PC-9 (cell line): ENCODE data around the gene SULT2A1. TPM values are rescaled to one million over a fixed set of nuclear protein-coding genes. Genes with fewer than 3 reads are reported as not detected.
"Not testable (repeated sequence)": the region's sequence is repeated elsewhere in the genome, so short reads cannot be mapped to it uniquely, and the experiment has no call there.

Source experiments
- BruUV-seq: library from RNA; stranded (reverse); fragments of 400-500 nt; replicated peaks from 2 replicates; lab custom pipeline; 2021; lab: Mats Ljungman, UMichigan
- CTCF ChIA-PET: fragments of 300-600 bp; sonication (Branson Sonifier 250); formaldehyde crosslinking; loops from one replicate; lab custom pipeline; 2022; ENCODE audit warnings: antibody characterized with exemption; lab: Charles Lee
- POLR2A ChIA-PET: fragments of 300-600 bp; sonication (Branson Sonifier 250); formaldehyde crosslinking; loops from one replicate; lab custom pipeline; 2022; ENCODE audit warnings: antibody characterized with exemption; ENCODE audit not compliant: unreplicated experiment; lab: Charles Lee
- DNase-seq, 2 experiments: peaks; one replicate each; pipeline versions ENCODE4 v3.0.0 to v3.0.0-alpha.2; 2015 to 2022; ENCODE audit warnings: mixed read lengths in 1 of 2
- H2AFZ ChIP-seq: fragments of 200-600 bp; sonication (generic); 2 replicates; pipeline ENCODE4 v1.8.1; 2017; ENCODE audit warnings: antibody characterized with exemption
- H3F3A ChIP-seq: fragments of 200-600 bp; sonication (generic); 2 replicates; pipeline ENCODE4 v1.8.1; 2017; ENCODE audit warnings: antibody characterized with exemption, mild to moderate bottlenecking, low read depth; ENCODE audit not compliant: insufficient read depth
- H3K27ac ChIP-seq: fragments of 200-600 bp; sonication (generic); 2 replicates; pipeline ENCODE4 v1.6.1; 2016; ENCODE audit warnings: mixed run types
- H3K27me3 ChIP-seq: fragments of 200-600 bp; sonication (generic); 2 replicates; pipeline ENCODE4 v1.6.1; 2016; ENCODE audit warnings: low read depth, mixed run types; ENCODE audit not compliant: insufficient read depth
- H3K36me3 ChIP-seq: fragments of 200-600 bp; sonication (generic); 2 replicates; pipeline ENCODE4 v1.6.1; 2016; ENCODE audit warnings: low read depth, mixed run types
- H3K4me1 ChIP-seq: fragments of 200-600 bp; sonication (generic); replicated peaks from 2 replicates; pipeline ENCODE4 v1.6.1; 2016; ENCODE audit warnings: mixed run types; ENCODE audit not compliant: insufficient read depth
- H3K4me2 ChIP-seq: fragments of 200-600 bp; sonication (generic); 2 replicates; pipeline ENCODE4 v1.6.1; 2017; ENCODE audit warnings: mixed run types
- H3K4me3 ChIP-seq: fragments of 200-600 bp; sonication (generic); 2 replicates; pipeline ENCODE4 v1.6.1; 2016; ENCODE audit warnings: mixed run types
- H3K79me2 ChIP-seq: fragments of 200-600 bp; sonication (generic); 2 replicates; pipeline ENCODE4 v1.6.1; 2017; ENCODE audit warnings: low read depth, mixed run types
- H3K9me2 ChIP-seq: fragments of 200-600 bp; sonication (generic); 2 replicates; pipeline ENCODE4 v1.8.1; 2017; ENCODE audit warnings: mild to moderate bottlenecking; ENCODE audit not compliant: insufficient read depth
- H3K9me3 ChIP-seq: fragments of 200-600 bp; sonication (generic); 2 replicates; pipeline ENCODE4 v1.8.1; 2016; ENCODE audit warnings: low read depth; ENCODE audit not compliant: insufficient read depth
- H4K20me1 ChIP-seq: fragments of 200-600 bp; sonication (generic); 2 replicates; pipeline ENCODE4 v1.8.1; 2017; ENCODE audit not compliant: insufficient read depth
- EZH2 ChIP-seq: fragments of 200-600 bp; sonication (generic); IDR thresholded peaks from 2 replicates; pipeline ENCODE4 v1.8.0; 2017; ENCODE audit warnings: antibody characterized with exemption, low read depth
- intact Hi-C: fragments of 100-400 bp; cut with micrococcal nuclease; formaldehyde crosslinking; loops from one replicate; pipeline ENCODE4 v1.10.0; 2022; ENCODE audit not compliant: unreplicated experiment
- total RNA-seq: library from RNA; stranded (reverse); gene quantifications from 2 replicates; pipeline ENCODE4 v1.2.3, GENCODE V29; 2021
- TF ChIP-seq, protein P1 (sequence below): fragments of 200-600 bp; sonication (generic); conservative IDR thresholded peaks from 2 replicates; pipeline ENCODE4 v1.6.1; 2017; ENCODE audit warnings: mixed run types, antibody characterized with exemption, mild to moderate bottlenecking, moderate library complexity

SULT2A1 gene
- total RNA-seq, 1 experiment from 2014 or later, result not detected

DNA sequence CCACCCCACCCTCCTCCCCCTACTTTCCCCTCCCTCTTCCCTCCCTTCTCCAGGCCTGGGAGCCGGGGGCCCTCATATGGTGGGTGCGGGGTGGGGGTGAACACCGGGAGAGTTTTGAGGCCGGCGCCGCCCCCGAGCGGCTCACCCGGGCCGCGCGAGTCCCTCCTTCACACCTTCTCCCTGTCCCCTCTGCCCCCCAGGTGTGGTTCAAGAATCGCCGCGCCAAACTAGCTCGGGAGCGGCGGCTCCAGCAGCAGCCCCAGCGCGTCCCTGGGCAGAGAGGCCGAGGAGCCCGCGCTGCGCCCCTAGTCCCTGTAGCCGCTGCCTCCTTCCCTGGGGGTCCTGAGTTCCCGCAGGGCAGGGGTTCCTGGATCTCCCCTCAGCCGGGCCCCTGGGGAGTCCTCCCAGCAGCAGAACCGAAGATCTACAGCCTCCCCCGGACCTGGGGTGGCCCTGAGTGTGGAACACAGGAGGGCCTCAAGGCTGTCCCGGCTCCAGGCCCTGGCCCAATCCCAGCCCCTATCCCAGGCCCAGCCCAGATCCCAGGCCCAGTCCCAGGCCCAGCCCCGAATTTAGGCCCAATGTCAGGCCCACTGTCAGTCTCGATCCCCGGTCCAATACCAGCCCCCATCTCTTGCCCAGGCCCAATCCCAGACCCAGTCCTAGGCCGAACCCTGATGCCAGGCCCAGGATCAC lies 25.4 kb downstream of the SULT2A1 start:
- Histone ChIP-seq H2AFZ (no peak overlapping the region), H3K79me2 (no peaks in the 10 kb centered on the region), H3K4me1 (0 out of 2 replicates have a peak, but pooled peaks cover 8% of the 10 kb centered on the region), H3K36me3 (no peaks in the 10 kb centered on the region), H3K27me3 (peaks cover 29% of the 10 kb centered on the region), H3K9me2 (no peaks in the 10 kb centered on the region), H3K27ac (no peak overlapping the region), H3F3A (0 out of 2 replicates have a peak, but pooled peaks cover 4% of the 10 kb centered on the region), H3K4me3 (no peak overlapping the region), H3K4me2 (no peak overlapping the region), H3K9me3 (no peaks in the 10 kb centered on the region), H4K20me1 (no peaks in the 10 kb centered on the region)
- intact Hi-C loops, result loop anchor here (10.0 kb wide), 1 partner anchor 66 kb away; no protein-coding TSS in a partner anchor
- no TSS peak for BruUV-seq
- TF ChIP-seq, protein P1, sequence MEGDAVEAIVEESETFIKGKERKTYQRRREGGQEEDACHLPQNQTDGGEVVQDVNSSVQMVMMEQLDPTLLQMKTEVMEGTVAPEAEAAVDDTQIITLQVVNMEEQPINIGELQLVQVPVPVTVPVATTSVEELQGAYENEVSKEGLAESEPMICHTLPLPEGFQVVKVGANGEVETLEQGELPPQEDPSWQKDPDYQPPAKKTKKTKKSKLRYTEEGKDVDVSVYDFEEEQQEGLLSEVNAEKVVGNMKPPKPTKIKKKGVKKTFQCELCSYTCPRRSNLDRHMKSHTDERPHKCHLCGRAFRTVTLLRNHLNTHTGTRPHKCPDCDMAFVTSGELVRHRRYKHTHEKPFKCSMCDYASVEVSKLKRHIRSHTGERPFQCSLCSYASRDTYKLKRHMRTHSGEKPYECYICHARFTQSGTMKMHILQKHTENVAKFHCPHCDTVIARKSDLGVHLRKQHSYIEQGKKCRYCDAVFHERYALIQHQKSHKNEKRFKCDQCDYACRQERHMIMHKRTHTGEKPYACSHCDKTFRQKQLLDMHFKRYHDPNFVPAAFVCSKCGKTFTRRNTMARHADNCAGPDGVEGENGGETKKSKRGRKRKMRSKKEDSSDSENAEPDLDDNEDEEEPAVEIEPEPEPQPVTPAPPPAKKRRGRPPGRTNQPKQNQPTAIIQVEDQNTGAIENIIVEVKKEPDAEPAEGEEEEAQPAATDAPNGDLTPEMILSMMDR, result no peak
- no peak for TF ChIP-seq EZH2
- CTCF ChIA-PET, result no interaction called here
- no peak for DNase-seq
- POLR2A ChIA-PET, result no interaction called here

DNA sequence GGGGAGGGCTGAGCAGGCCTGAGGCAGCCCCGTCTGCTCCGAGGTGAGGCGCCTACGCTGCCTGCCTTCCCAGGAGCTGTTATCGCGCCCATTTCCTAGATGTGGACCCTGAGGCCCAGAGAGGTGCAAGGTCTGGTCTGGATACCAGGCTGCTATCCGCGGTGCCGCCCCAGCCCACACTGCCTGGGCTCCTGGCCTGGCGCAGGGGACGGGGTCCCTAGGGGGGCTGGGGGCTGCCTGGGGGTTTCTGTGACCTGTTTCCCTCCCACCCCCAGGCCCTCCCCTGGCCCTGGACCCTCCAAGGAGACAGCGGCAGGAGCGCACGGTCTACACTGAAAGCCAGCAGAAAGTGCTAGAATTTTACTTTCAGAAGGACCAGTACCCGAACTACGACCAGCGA lies 26.3 kb downstream of the SULT2A1 start:
- intact Hi-C loops, result loop anchor here (10.0 kb wide), 1 partner anchor 65 kb away; no protein-coding TSS in a partner anchor
- POLR2A ChIA-PET, result not testable (repeated sequence)

DNA sequence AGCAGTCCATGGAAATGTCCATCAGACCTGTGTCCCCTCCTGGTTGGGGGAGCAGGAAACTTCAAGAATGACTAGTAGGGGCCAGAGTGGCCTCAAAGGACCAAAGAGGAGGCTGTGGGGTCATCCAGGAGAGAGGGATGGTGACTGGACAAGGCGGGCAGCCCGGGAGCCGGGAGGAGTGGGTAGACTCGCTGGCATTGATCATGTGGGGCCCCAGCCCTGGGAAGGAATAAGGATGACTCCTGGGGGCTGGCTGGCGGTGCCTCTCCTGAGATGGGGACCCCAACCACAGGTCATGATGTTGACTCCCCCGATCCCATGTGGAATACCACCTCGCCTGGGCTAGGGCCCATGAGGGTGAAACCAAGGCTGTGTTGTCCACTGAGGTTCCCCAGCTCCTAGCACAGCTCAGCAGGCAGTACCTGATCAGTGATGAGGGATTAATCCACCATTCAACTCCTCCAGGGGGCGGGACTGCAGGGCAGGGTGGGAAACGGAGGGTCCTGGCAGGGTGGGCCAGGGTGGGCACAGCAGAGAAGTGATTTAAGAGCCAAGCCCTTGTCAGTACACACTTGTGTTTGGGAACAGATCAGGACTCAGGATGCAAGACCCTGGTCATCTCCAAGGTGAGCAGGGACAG lies 27.3 kb downstream of the SULT2A1 start, which contains the start of gene TPRX2:
Gene TPRX2, plus strand, starts transcription at position 590 of the 640 bp plus-strand sequence. Its CDS starts 12 bp downstream, at position 602.
- H3F3A ChIP-seq, H3K27ac ChIP-seq, intact Hi-C loops, H3K9me3 ChIP-seq, H3K4me3 ChIP-seq, H3K4me1 ChIP-seq, BruUV-seq, H4K20me1 ChIP-seq, H3K79me2 ChIP-seq, CTCF ChIA-PET, POLR2A ChIA-PET, H3K36me3 ChIP-seq, DNase-seq, H2AFZ ChIP-seq, H3K9me2 ChIP-seq: not testable (repeated sequence)
- Histone ChIP-seq H3K27me3 (peaks cover 29% of the 10 kb centered on the region), H3K4me2 (peak within 1 kb of the TSS; percentile 6; the same call in 1 of the 2 replicates)

More for the DNA sequence above, 26.3 kb downstream of the SULT2A1 start:
- H3K4me3 ChIP-seq, H3K9me3 ChIP-seq, H3K4me2 ChIP-seq, BruUV-seq, CTCF ChIA-PET, H3K27ac ChIP-seq, H4K20me1 ChIP-seq, H3F3A ChIP-seq, H3K9me2 ChIP-seq, H3K36me3 ChIP-seq, H2AFZ ChIP-seq, H3K4me1 ChIP-seq, DNase-seq, H3K79me2 ChIP-seq: not testable (repeated sequence)
- peaks cover 27% of the 10 kb centered on the region for H3K27me3 ChIP-seq

DNA sequence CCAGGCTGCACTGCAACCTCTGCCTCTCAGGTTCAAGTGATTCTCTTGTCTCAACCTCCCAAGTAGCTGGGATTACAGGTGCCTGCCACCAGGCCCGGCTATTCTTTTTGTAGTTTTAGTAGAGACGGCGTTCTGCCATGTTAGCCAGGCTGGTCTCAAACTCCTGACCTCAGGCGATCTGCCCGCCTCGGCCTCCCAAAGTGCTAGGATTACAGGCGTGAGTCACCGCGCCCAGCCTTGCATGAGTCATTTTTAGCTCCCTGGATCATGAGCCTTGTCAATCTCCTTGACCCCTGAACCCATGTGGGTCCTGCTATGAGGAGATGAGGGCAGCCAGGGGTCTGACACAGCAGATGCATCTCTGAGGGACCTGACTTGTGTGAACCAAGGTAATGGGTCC lies 27.9 kb downstream of the SULT2A1 start:
- H3K4me1 ChIP-seq, intact Hi-C loops, H4K20me1 ChIP-seq, CTCF ChIA-PET, H3K36me3 ChIP-seq, H3F3A ChIP-seq, H2AFZ ChIP-seq, H3K9me2 ChIP-seq, BruUV-seq, H3K79me2 ChIP-seq, H3K9me3 ChIP-seq, H3K27ac ChIP-seq, H3K4me3 ChIP-seq: not testable (repeated sequence)
- H3K4me2 ChIP-seq, result peak overlapping the region; percentile 6; the same call in 1 of the 2 replicates
- peak; percentile 31 to 57 for DNase-seq
- peaks cover 31% of the 10 kb centered on the region for H3K27me3 ChIP-seq
- POLR2A ChIA-PET, result interaction anchor here (0.7 kb wide), 1 partner anchor 14 kb away, joined by 7 read pairs; no protein-coding TSS in a partner anchor
